ENCODE results near the gene KPNA1.
"Not testable (repeated sequence)": the region's sequence is repeated elsewhere in the genome, so short reads cannot be mapped to it uniquely, and the experiment has no call there.

The KPNA1 gene

DNA sequence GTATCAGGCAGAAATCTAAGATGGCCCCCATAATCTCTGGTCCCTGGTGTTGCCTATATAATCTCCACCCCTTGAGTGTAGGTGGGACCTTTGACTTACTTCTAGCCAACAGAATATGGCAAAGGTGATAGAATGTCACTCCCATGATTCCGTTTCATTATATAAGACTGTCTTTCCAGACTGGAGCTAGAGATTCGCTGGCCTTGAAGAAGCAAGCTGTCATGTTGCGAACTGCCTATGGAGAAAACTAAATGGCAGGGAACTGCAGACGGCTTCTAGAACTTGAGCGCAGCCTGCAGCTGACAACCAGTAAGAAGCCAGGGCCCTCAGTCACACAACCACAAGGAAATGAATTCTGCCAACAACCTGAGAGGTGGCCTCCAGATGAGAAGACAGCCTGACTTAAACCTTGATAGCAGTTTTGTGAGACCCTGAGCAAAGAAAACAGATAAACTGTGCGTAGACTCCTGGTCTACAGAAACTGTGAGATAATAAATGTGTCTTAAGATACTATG lies 2.2 kb upstream of the KPNA1 start:
- Histone ChIP-seq H3K4me2 (ENCODE audit: low read length) (no peak overlapping the region), H3K36me3 (ENCODE audit: insufficient read depth, low read length) (no peaks in the 10 kb centered on the region), H3K4me1 (ENCODE audit: control insufficient read depth, insufficient read depth, low read length) (peaks cover 18% of the 10 kb centered on the region), H3K27me3 (ENCODE audit: control insufficient read depth, insufficient read depth, low read length) (peaks cover 12% of the 10 kb centered on the region), H3K9ac (ENCODE audit: low read depth, low read length) (no peak overlapping the region), H3K4me3 (ENCODE audit: low read length) (no peak overlapping the region), H3K9me3 (replicated peaks; ENCODE audit: low read length) (no peaks in the 10 kb centered on the region)

GRCh38 chr3:122515870-122516269 lies 1.1 kb upstream of the KPNA1 start:
- Histone ChIP-seq H3K27me3 (ENCODE audit: control insufficient read depth, insufficient read depth, low read length) (peaks cover 12% of the 10 kb centered on the region), H3K9ac (ENCODE audit: low read depth, low read length) (no peak overlapping the region), H3K9me3 (replicated peaks; ENCODE audit: low read length) (no peaks in the 10 kb centered on the region)

DNA sequence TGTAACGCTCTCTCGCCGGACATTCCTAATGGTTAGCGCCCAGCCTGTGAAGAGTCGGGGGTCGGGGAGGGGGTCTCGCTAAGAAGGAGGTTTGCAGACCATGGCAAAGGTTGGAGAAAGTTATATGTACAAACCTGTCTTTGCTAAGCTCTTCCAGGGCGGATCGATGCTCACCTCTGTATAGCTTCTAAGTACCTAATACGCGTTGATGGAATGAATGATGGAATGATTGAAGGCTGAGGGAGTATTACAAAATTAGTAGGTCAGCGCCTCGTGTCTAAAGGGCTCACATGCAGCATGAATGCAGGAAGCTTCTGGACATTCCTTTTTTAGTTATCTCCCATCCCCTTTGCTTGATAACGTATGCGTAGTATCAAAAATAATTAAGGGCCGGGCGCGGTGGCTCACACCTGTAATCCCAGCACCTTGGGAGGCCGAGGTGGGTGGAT lies 305 bp upstream of the KPNA1 start:
- peak overlapping the region; percentile 90 for H3K4me2 ChIP-seq (ENCODE audit: low read length)
- H3K36me3 ChIP-seq (ENCODE audit: insufficient read depth, low read length), result no peaks in the 10 kb centered on the region
- no peaks in the 10 kb centered on the region for H3K9me3 ChIP-seq (replicated peaks; ENCODE audit: low read length)
- H3K4me1 ChIP-seq (ENCODE audit: control insufficient read depth, insufficient read depth, low read length), result peaks cover 28% of the 10 kb centered on the region
- H3K27me3 ChIP-seq (ENCODE audit: control insufficient read depth, insufficient read depth, low read length), result peaks cover 12% of the 10 kb centered on the region
- peak overlapping the region; percentile 99 for H3K9ac ChIP-seq (ENCODE audit: low read depth, low read length)
- H3K4me3 ChIP-seq (ENCODE audit: low read length), result peak overlapping the region; percentile 98

More at GRCh38 chr3:122515870-122516269, 1.1 kb upstream of the KPNA1 start:
- no peak overlapping the region for H3K4me2 ChIP-seq (ENCODE audit: low read length)
- H3K4me3 ChIP-seq (ENCODE audit: low read length), result no peak overlapping the region
- peaks cover 27% of the 10 kb centered on the region for H3K4me1 ChIP-seq (ENCODE audit: control insufficient read depth, insufficient read depth, low read length)
- H3K36me3 ChIP-seq (ENCODE audit: insufficient read depth, low read length), result no peaks in the 10 kb centered on the region

- Histone ChIP-seq H3K4me1 (ENCODE audit: control insufficient read depth, insufficient read depth, low read length) (peaks cover 42% of the 10 kb centered on the region), H3K4me3 (ENCODE audit: low read length) (peak overlapping the region; percentile 98), H3K4me2 (ENCODE audit: low read length) (peak overlapping the region; percentile 90)
Observed at GRCh38 chr3:122513386-122514122, 1.2 kb downstream of the KPNA1 start.

GRCh38 chr3:122512284-122512683 lies 2.5 kb downstream of the KPNA1 start:
- H3K27me3 ChIP-seq (ENCODE audit: control insufficient read depth, insufficient read depth, low read length), result no peaks in the 10 kb centered on the region
- peaks cover 48% of the 10 kb centered on the region for H3K4me1 ChIP-seq (ENCODE audit: control insufficient read depth, insufficient read depth, low read length)
- no peaks in the 10 kb centered on the region for H3K36me3 ChIP-seq (ENCODE audit: insufficient read depth, low read length)
- no peak overlapping the region for H3K9ac ChIP-seq (ENCODE audit: low read depth, low read length)
- H3K4me3 ChIP-seq (ENCODE audit: low read length), result no peak overlapping the region
- no peaks in the 10 kb centered on the region for H3K9me3 ChIP-seq (replicated peaks; ENCODE audit: low read length)
- peak overlapping the region; percentile 90 for H3K4me2 ChIP-seq (ENCODE audit: low read length)

More at GRCh38 chr3:122513386-122514122, 1.2 kb downstream of the KPNA1 start:
- Histone ChIP-seq H3K27me3 (ENCODE audit: control insufficient read depth, insufficient read depth, low read length) (peaks cover 9% of the 10 kb centered on the region), H3K36me3 (ENCODE audit: insufficient read depth, low read length) (no peaks in the 10 kb centered on the region), H3K9ac (ENCODE audit: low read depth, low read length) (peak overlapping the region; percentile 99), H3K9me3 (replicated peaks; ENCODE audit: low read length) (no peaks in the 10 kb centered on the region)

DNA sequence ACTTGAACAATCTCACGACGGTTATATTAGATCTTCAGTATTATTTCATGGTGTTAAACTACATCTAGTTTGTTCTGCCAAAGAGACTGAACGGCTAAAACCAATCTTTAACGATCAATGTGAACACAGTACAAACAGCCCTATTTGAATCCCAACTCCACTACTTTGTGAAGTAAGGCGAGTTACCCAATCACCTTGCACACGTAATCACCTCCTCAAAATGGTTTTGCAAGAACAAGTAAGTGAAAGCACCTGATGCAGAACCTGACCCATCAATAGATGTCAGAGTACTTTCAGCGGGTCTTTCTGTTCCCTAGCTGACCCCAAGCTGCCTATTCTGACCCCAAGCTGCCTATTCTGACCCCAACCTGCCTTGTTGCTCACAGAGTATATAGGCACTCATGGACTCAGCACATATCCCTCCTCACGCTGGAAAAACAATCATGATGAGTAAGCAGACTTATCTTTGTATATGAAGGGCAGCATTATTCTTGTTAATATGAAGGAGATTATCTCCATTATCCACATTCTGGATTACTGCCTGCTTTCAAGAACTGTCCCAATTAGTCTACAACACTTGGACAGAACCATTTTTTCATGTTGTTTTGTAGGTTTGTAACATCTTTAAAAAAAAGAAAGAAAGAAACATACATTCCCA lies 3.7 kb downstream of the KPNA1 start:
- no peaks in the 10 kb centered on the region for H3K27me3 ChIP-seq (ENCODE audit: control insufficient read depth, insufficient read depth, low read length)
- no peak overlapping the region for H3K9ac ChIP-seq (ENCODE audit: low read depth, low read length)
- peaks cover 48% of the 10 kb centered on the region for H3K4me1 ChIP-seq (ENCODE audit: control insufficient read depth, insufficient read depth, low read length)
- H3K4me3 ChIP-seq (ENCODE audit: low read length), result no peak overlapping the region
- peak overlapping the region; percentile 21 for H3K4me2 ChIP-seq (ENCODE audit: low read length)
- no peaks in the 10 kb centered on the region for H3K9me3 ChIP-seq (replicated peaks; ENCODE audit: low read length)
- H3K36me3 ChIP-seq (ENCODE audit: insufficient read depth, low read length), result no peaks in the 10 kb centered on the region

DNA sequence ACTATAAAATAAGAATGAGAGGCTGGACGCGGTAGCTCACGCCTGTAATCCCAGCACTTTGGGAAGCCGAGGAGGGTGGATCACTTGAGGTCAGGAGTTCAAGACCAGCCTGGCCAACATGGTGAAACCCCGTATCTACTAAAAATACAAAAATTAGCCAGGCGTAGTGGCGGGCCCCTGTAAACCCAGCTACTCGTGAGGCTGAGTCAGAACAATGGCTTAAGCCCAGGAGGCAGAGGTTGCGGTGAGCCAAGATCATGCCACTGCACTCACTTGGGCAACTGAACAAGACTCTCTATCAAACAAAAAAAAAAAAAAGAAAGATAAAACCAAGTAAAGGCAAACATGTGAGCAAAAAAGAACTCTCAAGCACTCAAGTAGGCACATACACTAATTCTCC lies 5.8 kb downstream of the KPNA1 start:
- not testable (repeated sequence) for H3K4me3 ChIP-seq (ENCODE audit: low read length); H3K9ac ChIP-seq (ENCODE audit: low read depth, low read length); H3K9me3 ChIP-seq (replicated peaks; ENCODE audit: low read length); H3K27me3 ChIP-seq (ENCODE audit: control insufficient read depth, insufficient read depth, low read length); H3K36me3 ChIP-seq (ENCODE audit: insufficient read depth, low read length)
- Histone ChIP-seq H3K4me1 (ENCODE audit: control insufficient read depth, insufficient read depth, low read length) (peaks cover 45% of the 10 kb centered on the region), H3K4me2 (ENCODE audit: low read length) (peak overlapping the region; percentile 13)

DNA sequence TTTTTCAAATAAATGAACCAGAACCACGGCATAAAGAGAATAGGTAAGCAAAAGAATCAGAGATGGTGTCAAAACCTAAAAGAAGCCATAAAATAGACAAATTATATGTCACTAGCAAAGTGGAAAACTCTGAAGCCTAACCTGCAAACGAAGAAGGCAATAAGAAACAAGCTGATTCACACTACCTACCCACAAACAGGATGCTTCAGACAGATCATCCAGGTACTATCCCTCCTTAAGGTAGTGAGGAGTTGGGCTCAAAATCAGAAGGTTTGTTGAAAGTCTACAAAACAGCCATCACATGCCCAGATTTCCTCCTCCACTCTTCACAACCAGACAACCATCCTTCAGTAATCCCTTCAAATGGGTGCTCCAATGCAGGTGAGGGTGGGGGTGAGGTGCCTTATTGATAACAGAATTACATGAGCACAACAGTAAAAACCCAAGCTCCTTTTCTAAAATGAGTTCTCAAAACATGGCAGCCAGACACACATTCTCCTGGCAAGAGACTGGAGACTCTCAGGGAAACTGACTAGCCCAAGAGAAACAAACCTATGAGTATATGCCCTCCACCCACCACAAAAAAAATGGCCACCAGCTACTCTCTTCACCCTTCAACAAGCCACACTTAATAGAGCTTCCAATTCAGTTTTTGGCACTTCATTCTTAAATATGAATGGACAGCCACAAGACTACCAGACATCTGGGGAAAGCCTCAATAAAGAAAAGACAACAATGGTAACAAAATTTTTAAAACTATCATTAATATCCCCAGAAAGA lies 6.4 kb downstream of the KPNA1 start:
- Histone ChIP-seq H3K9ac (ENCODE audit: low read depth, low read length) (no peak overlapping the region), H3K9me3 (replicated peaks; ENCODE audit: low read length) (no peaks in the 10 kb centered on the region), H3K4me2 (ENCODE audit: low read length) (no peak overlapping the region), H3K4me1 (ENCODE audit: control insufficient read depth, insufficient read depth, low read length) (peaks cover 42% of the 10 kb centered on the region), H3K36me3 (ENCODE audit: insufficient read depth, low read length) (no peaks in the 10 kb centered on the region), H3K27me3 (ENCODE audit: control insufficient read depth, insufficient read depth, low read length) (no peaks in the 10 kb centered on the region), H3K4me3 (ENCODE audit: low read length) (no peak overlapping the region)

DNA sequence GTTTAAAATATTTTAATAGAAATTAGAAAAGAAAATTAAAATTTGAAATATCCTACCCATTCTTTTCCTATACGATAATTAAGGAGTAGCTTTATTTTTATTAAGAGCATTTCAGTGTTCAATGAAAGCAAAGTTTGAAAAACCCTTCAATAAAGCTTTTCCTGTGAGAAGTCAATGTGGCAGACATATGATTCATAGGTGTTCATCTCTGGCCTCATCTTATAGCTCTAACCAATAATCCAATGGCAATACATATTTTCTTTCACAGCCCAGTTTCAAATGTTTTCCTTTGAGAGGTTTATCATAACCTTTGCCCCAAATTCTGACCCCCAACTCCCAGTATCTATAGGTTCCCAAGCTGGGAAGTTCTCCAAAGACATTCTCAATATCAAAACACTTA lies 8.3 kb downstream of the KPNA1 start:
- H3K36me3 ChIP-seq (ENCODE audit: insufficient read depth, low read length), result no peaks in the 10 kb centered on the region
- H3K4me1 ChIP-seq (ENCODE audit: control insufficient read depth, insufficient read depth, low read length), result peaks cover 25% of the 10 kb centered on the region

GRCh38 chr3:122505676-122506075 lies 9.1 kb downstream of the KPNA1 start:
- no peaks in the 10 kb centered on the region for H3K9me3 ChIP-seq (replicated peaks; ENCODE audit: low read length)
- H3K4me1 ChIP-seq (ENCODE audit: control insufficient read depth, insufficient read depth, low read length), result peaks cover 21% of the 10 kb centered on the region
- H3K36me3 ChIP-seq (ENCODE audit: insufficient read depth, low read length), result no peaks in the 10 kb centered on the region
- no peak overlapping the region for H3K4me3 ChIP-seq (ENCODE audit: low read length)
- H3K4me2 ChIP-seq (ENCODE audit: low read length), result no peak overlapping the region
- no peaks in the 10 kb centered on the region for H3K27me3 ChIP-seq (ENCODE audit: control insufficient read depth, insufficient read depth, low read length)
- H3K9ac ChIP-seq (ENCODE audit: low read depth, low read length), result no peak overlapping the region

More for the DNA sequence above, 8.3 kb downstream of the KPNA1 start:
- H3K27me3 ChIP-seq (ENCODE audit: control insufficient read depth, insufficient read depth, low read length), result no peaks in the 10 kb centered on the region
- no peak overlapping the region for H3K4me3 ChIP-seq (ENCODE audit: low read length)
- H3K9ac ChIP-seq (ENCODE audit: low read depth, low read length), result no peak overlapping the region
- H3K9me3 ChIP-seq (replicated peaks; ENCODE audit: low read length), result no peaks in the 10 kb centered on the region
- no peak overlapping the region for H3K4me2 ChIP-seq (ENCODE audit: low read length)

DNA sequence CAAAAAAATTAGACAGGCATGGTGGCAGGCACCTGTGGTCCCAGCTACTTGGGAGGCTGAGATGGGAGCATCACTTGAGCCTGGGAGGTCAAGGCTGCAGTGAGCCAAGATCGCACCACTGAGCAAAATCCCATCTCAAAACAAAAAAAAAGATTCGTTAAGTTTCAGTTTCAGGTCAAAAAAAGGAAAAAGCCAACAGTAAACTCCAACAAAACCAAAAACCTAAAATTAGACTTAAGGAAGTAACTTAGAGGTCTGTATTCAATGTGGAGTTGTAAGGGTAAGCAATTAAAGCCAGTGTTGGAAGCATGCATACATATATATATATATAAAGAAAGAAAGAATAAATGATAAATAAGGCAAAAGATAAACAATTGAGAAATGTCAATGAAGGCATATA lies 11.8 kb downstream of the KPNA1 start:
- Histone ChIP-seq H3K36me3 (ENCODE audit: insufficient read depth, low read length) (no peaks in the 10 kb centered on the region), H3K4me1 (ENCODE audit: control insufficient read depth, insufficient read depth, low read length) (peaks cover 4% of the 10 kb centered on the region), H3K9ac (ENCODE audit: low read depth, low read length) (no peak overlapping the region), H3K27me3 (ENCODE audit: control insufficient read depth, insufficient read depth, low read length) (no peaks in the 10 kb centered on the region), H3K4me3 (ENCODE audit: low read length) (no peak overlapping the region), H3K9me3 (replicated peaks; ENCODE audit: low read length) (no peaks in the 10 kb centered on the region), H3K4me2 (ENCODE audit: low read length) (no peak overlapping the region)
